ENCODE results near the gene SEMA3D.
A peak's percentile ranks its signal among the peaks of the same experiment; 100 is the strongest.

Gene SEMA3D

DNA sequence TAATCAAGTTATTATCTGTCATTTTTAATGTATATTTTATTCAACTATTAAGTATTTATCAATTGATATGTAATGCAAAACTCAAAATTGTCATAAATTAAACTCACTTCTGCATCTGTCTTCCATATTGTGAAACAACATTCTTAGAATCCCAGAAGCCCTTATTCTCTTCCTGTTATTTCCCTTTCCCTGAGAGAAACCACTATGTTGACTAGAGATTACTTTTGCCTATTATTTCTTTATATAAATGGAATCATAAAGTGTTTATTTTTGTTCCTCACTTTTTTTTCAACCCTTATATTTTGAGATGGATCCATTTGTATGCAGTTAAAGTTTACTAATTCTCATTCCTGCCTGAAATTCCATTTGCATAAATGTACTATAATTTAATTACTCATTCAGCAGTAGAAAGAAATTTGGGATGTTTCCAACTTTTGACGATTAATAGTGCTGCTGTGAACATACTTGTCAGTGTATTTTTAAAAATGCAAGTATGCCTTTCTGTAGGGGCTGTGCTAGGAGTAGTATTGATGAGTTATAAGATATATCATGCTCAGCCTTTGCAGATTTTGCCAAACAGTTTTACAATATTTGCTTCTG is 211.2 kb downstream of the SEMA3D start:
- no peak for TF ChIP-seq CTCF (conservative IDR thresholded peaks at IDR 0.05; ENCODE audit: control insufficient read depth, insufficient read depth, low read depth, low read length)
- H3K4me3 ChIP-seq (ENCODE audit: control insufficient read depth, low read depth, low read length), result no peak overlapping the region
- peak; percentile 44 for DNase-seq (ENCODE audit: low read depth)

DNA sequence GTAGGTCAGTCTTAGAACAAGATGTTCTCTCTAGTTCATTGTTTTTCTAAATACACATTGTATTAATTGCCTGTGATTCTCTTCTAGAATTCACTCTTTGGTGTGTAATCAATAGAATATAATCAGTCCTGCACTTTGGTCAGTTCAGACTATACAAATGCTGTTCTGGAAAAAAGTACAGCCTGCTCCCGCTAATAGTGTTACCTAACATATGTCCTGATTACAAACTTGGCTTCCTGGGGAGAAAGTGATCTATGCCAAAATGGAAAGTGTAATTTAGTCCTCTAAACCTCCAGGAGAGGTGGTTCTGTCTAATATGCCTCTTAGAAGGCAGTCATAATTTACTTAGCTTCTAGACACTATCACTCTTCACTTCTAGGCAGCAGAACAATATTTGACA is 215.5 kb downstream of the SEMA3D start:
- no peak overlapping the region for H3K4me3 ChIP-seq (ENCODE audit: control insufficient read depth, low read depth, low read length)
- no peak for TF ChIP-seq CTCF (conservative IDR thresholded peaks at IDR 0.05; ENCODE audit: control insufficient read depth, insufficient read depth, low read depth, low read length)
- no peak for DNase-seq (ENCODE audit: low read depth)

GRCh38 chr7:84970670-84971069 is 216.2 kb downstream of the SEMA3D start:
- no peak for TF ChIP-seq CTCF (conservative IDR thresholded peaks at IDR 0.05; ENCODE audit: control insufficient read depth, insufficient read depth, low read depth, low read length)
- no peak overlapping the region for H3K4me3 ChIP-seq (ENCODE audit: control insufficient read depth, low read depth, low read length)
- DNase-seq (ENCODE audit: low read depth), result no peak

DNA sequence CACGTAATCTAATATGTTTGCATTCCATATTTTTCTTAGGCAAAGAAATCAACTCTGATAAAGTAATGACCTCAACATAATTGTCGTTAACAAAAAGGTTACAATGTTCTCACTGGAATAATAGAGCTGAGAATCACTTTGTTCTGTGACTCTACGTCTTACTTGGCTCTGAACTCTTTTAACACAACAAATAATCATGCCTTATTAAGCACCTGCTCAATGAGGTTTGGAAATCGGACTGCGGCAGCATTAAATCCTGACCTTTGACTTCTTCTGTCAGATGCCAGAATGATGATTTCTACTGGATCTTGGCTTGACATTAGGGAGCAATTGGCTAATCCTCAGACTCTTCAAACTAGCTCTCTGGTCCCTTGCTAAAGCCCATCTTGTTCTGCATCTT is 233.6 kb downstream of the SEMA3D start:
- H3K4me3 ChIP-seq (ENCODE audit: control insufficient read depth, low read depth, low read length), result no peak overlapping the region
- no peak for DNase-seq (ENCODE audit: low read depth)
- no peak for TF ChIP-seq CTCF (conservative IDR thresholded peaks at IDR 0.05; ENCODE audit: control insufficient read depth, insufficient read depth, low read depth, low read length)

GRCh38 chr7:84950836-84951235 is 236.0 kb downstream of the SEMA3D start:
- TF ChIP-seq CTCF (conservative IDR thresholded peaks at IDR 0.05; ENCODE audit: control insufficient read depth, insufficient read depth, low read depth, low read length), result no peak
- H3K4me3 ChIP-seq (ENCODE audit: control insufficient read depth, low read depth, low read length), result no peak overlapping the region
- peak; percentile 59 for DNase-seq (ENCODE audit: low read depth)

DNA sequence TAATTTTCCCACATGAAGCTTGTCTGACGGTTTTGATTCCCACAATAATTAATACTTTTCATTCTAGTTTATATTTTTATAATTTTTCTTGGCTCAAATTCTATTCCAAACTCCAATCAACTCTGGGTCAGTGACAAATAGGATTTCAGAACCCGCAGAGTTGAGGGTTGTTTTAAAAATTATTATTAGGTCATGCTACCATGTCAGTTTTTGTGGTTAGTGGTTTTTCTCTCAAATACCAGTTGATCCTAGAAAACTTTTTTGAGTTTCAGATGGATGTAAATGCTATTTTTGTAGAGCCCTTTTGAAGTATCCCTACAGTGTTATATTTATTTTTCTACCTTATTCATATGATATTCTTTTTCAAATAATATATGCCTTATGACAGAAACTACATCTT is 237.4 kb downstream of the SEMA3D start:
- DNase-seq (ENCODE audit: low read depth), result no peak
- no peak overlapping the region for H3K4me3 ChIP-seq (ENCODE audit: control insufficient read depth, low read depth, low read length)
- no peak for TF ChIP-seq CTCF (conservative IDR thresholded peaks at IDR 0.05; ENCODE audit: control insufficient read depth, insufficient read depth, low read depth, low read length)

DNA sequence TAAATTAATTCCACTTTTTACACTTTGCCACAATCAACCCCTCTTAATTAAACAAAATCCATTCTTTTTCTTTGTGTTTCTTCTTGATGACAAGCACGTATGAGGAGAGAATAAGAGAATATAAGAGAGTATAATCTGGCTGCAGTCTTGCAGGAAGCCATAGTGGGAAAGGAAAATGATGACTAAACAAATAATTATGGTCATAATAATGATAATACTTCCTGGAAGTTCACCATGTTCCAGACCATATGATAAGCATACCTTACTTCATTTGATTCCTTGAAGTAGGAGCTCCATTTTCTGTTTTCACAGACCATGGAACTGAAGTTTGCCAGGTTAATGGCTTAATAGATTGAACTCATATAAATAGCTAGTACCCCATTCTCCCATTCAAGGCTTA is 237.8 kb downstream of the SEMA3D start:
- DNase-seq (ENCODE audit: low read depth), result peak; percentile 17
- no peak for TF ChIP-seq CTCF (conservative IDR thresholded peaks at IDR 0.05; ENCODE audit: control insufficient read depth, insufficient read depth, low read depth, low read length)
- no peak overlapping the region for H3K4me3 ChIP-seq (ENCODE audit: control insufficient read depth, low read depth, low read length)

Data from fibroblast of mammary gland (primary cell).